GM18861 (cell line): ENCODE data around the gene RAB3C.
"Not testable (repeated sequence)": the region's sequence is repeated elsewhere in the genome, so short reads cannot be mapped to it uniquely, and the experiment has no call there.

ENCODE experiments used
- ATAC-seq: cut with Tn5 transposase; IDR thresholded peaks from one replicate; pipeline ENCODE4 v1.9.1; 2021; ENCODE audit not compliant: unreplicated experiment

RAB3C gene, protein sequence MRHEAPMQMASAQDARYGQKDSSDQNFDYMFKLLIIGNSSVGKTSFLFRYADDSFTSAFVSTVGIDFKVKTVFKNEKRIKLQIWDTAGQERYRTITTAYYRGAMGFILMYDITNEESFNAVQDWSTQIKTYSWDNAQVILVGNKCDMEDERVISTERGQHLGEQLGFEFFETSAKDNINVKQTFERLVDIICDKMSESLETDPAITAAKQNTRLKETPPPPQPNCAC

DNA sequence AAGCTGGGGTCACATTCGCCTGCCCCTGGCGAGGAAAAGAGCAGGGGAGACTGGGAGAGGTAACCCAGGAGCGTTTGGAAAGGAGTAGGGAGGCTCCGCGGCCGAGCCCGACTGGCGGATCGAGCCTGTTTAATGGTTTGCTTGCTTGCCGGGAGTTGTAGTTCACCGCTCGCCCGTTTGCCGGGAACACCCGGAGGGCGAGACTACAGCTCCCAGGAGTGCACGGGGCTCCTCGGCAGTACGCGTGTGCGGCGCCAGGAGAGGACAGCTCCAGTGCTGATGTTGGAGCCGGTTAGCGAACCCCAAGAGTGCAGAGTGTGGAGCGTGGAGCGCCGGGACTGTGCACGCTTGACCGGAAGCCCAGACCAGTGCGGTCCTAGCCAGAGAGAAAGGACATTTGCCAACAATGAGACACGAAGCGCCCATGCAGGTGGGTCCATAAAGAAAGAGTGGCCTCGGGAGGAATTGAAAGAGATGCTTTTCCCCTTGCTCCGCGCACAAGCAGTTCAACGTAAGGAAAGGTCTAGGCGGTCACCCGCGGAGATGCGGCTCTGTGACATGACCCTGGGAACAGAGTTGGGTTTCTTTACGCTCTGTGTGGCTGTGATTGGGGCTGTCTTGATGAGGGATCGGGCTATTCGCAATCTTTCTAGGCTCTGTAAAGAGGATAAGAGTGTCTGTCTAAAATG, at the start of gene RAB3C:
TSS of gene RAB3C (plus strand) at position 273 of the 689 bp plus-strand sequence. CDS start at position 407, 134 bp downstream.
- ATAC-seq: peak; percentile 100

DNA sequence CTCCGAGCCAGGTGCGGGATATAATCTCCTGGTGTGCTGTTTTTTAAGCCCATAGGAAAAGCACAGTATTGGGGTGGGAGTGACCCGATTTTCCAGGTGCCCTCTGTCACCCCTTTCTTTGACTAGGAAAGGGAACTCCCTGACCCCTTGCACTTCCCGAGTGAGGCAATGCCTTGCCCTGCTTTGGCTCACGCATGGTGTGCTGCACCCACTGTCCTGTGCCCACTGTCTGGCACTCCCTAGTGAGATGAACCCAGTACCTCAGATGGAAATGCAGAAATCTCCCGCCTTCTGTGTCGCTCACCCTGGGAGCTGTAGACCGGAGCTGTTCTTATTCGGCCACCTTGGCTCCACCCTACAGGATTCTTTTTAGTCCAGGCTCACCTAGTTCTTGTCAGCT, 40.9 kb upstream of the RAB3C start:
- not testable (repeated sequence) for ATAC-seq

DNA sequence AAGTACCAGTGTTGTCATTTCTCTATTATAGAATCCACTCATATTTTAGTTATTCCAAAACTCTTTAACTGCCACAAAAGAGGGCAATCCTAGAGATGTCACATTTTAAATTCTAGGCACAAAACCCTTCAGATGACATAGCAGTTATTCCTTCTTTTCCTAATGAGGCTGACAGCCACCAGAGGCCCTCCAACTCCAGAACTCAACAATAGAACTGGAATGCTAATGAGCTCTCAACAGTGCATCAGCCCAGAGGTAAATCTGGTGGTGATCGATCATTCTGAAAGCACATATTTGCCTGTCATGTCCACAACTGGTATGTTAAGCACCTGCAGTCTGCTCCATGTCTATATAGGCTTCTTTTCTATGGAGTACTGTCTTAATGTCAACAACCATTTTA, 40.2 kb upstream of the RAB3C start:
- no peak for ATAC-seq

DNA sequence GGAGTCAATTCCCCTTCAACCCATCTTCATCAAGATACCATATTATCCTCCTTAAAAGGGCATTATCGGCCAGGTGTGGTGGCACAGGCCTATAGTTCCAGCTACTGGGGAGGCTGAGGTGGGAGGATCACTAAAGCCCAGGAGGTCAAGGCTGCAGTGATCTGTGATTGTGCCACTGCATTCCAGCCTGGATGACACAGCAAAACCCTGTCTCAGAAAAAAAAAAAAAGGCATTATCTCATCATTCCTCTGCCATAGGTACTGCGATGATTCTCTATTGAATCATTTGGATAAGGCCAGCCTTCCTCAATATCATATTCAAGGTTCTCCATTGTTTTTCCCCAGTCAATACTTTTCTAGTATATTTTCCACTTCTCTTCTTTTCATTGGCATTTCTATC, 39.2 kb upstream of the RAB3C start:
- no peak for ATAC-seq

DNA sequence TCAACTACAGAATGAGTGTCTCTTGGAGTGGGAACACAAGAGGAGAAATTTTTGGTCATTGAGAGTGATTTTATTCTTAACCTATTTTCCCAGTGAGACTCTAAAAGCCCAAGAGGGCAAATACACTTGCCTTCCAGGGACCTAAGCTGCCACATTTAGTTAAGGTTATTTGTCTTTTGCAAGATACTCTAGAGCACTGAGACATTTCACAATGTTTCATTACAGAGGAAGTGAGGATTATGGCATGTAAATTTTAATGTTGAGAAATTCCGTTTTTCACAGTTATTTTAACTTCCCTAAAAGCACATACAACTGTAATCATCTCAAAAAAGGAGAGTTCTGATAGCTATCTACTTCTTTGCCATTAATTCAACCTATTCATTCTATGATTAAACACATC, 38.7 kb upstream of the RAB3C start:
- no peak for ATAC-seq

DNA sequence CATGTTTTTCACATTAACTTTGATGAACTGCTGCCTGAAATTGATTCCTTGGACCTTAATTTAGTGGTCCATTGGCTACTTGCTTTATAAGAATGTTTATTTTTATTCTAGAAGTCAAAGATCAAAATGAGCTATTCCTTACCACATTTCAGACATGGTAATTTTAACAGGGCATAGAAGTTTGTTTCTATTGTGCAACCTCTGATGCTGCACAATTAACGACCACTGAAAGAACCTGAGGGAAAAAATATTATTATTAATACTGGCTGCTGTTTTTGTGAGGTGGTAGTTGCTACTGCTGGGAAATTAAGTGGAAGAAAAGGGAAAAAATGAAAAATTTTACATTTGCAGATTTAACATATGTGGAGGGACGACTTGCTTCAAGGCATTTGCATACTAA, 37.9 kb upstream of the RAB3C start:
- ATAC-seq: no peak

DNA sequence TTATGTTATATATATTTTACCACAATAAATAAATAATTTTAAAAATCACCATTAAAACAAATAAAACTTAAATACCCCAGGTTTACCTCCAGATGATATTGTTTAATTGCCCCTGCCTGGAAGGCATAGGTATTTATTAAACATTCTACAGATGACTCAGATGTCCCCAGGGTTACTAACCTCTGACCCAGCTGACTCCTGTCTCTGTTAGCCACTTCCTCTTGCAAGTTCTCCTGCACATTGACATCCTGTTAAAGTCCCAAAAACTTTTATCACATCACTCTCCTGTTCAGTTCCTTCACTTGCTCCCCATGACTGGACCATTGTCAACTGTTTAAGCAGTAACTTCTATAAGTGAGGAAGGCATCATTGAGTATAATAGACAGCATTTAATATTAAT, 37.0 kb upstream of the RAB3C start:
- peak; percentile 99 for ATAC-seq

DNA sequence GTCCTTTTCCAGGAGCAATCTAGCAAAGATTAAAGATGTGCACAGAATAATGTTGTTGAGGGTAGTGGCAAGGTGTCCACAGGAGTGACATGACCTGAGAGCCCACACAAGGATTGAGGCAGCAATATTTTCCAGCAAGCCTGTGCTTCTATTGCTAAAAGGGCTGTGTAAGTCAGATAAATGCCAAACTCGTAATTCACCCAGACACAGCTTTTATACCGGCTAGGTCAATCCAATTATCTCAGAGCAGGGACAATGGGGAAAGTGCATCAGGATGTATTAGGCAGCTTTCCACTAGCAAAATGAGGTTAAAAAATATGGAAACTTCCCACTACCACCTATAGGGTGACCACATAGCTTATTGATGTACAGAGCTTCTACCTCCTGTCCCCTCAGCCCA, 34.8 kb upstream of the RAB3C start:
- no peak for ATAC-seq

DNA sequence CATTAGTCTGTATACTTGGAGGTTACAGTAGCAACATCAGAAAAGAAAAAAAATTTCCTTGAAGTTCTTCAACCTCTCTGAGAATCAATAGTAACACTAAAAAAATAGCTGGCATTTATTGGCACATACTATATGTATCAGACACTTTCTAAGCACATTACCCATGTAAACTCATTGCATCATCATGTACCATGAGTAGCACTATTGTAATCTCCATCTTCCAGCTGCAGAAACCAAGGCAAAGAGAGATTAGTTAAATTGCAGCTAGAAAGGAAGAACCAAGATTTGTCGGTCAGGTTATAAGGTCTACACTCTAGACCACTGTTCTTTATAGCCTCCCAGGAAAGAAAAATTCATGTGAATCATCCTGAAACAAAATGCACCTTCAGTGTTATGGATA, 31.4 kb upstream of the RAB3C start:
- no peak for ATAC-seq

DNA sequence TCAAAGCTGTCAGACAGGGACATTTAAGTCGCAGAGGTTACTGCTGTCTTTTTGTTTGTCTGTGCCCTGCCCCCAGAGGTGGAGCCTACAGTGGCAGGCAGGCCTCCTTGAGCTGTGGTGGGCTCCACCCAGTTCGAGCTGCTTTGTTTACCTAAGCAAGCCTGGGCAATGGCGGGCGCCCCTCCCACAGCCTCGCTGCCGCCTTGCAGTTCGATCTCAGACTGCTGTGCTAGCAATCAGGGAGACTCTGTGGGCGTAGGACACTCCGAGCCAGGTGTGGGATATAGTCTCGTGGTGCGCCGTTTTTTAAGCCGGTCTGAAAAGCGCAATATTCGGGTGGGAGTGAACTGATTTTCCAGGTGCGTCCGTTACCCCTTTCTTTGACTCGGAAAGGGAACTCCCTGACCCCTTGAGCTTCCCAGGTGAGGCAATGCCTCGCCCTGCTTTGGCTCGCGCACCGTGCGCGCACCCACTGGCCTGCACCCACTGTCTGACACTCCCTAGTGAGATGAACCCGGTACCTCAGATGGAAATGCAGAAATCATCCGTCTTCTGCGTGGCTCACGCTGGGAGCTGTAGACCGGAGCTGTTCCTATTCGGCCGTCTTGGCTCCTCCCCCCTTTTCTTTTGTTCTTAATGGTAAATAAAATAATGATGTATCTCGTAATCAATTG, 25.1 kb upstream of the RAB3C start:
- not testable (repeated sequence) for ATAC-seq

DNA sequence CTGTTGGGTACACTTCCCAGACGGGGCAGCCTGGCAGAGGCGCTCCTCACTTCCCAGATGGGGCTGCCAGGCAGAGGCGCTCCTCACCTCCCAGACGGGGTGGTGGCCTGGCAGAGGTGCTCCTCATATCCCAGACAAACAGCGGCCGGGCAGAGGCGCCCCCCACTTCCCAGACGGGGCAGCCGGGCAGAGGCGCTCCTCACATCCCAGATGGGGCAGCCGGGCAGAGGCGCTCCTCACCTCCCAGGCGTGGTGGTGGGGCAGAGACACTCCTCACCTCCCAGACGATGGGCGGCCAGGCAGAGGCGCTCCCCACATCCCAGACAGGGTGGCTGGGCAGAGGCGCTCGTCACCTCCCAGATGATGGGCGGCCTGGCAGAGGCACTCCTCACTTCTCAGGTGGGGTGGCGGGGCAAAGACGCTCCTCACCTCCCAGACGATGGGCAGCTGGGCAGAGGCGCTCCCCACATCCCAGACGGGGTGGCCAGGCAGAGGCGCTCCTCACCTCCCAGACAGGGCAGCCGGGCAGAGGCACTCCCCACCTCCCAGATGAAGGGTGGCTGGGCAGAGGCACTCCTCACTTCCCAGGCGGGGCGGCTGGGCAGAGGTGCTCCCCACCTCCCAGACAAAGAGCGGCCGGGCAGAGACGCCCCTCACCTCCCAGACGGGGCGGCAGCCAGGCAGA, 19.7 kb upstream of the RAB3C start:
- ATAC-seq: not testable (repeated sequence)

DNA sequence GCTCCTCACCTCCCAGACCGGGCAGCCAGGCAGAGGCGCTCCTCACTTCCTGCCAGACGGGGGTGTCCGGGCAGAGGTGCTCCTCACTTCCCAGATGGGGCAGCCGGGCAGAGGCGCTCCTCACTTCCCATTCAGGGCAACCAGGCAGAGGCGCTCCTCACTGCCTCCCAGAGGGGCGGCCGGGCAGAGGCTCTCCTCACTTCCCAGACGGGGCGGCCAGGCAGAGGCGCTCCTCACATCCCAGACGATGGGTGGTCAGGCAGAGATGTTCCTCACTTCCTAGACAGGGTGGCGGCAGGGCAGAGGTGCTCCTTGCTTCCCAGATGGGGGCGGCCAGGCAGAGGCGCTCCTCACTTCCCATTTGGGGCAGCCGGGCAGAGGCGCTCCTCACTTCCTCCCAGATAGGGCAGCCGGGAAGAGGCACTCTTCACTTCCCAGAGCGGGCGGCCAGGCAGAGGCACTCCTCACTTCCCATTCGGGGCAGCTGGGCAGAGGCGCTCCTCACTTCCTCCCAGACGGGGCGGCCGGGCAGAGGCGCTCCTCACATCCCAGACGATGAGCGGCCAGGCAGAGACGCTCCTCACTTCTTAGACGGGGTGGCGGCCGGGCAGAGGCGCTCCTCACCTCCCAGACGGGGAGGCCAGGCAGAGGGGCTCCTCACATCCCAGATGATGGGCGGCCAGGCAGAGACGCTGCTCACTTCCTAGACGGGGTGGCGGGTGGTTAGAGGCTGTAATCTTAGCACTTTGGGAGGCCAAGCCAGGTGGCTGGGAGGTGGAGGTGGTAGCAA, 18.6 kb upstream of the RAB3C start:
- not testable (repeated sequence) for ATAC-seq

DNA sequence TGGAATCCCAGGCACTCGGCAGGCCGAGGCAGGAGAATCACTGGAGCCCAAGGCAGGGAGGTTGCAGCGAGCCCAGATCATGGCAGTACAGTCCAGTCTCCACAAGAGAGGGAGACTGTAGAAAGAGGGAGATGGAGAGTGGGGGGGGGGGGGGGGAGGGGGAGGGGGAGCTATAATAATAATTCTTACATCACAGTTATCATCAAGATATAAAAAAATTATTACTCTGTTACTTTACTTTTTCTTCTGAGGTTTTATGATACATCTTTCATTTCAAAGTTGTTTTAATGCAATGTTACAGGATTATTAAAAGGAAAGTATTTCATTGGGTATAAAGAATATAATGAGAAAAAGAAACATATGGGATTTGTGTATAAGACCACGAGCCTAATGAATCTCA, 17.8 kb upstream of the RAB3C start:
- no peak for ATAC-seq

DNA sequence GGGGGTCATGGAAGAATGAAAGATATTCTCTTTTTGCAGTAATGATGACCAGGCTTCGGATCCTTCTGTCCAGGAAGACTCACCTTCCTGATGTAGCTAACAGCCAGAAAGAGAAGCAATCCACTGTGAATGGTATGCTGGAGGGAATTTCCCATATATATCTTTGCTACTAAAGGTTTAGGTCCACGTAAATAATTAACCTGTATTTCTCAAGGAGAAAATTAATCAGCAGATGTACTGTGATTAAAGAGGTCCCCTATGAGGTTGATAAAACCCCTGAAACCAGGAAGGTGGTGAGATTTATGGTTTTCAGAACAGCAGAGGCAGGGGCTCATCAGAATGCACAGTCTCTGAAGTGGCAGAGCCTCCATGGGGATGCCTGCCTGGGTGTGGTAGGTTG, 11.4 kb upstream of the RAB3C start:
- ATAC-seq: no peak

DNA sequence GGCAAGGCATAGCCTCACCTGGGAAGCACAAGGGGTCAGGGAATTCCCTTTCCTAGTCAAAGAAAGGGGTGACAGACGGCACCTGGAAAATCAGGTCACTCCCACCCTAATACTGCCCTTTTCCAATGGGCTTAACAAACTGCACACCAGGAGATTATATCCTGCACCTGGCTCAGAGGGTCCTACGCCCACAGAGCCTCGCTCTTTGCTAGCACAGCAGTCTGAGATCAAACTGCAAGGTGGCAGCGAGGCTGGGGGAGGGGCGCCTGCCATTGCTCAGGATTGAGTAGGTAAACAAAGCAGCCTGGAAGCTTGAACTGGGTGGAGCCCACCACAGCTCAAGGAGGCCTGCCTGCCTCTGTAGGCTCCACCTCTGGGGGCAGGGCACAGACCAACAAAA, 9.9 kb upstream of the RAB3C start:
- not testable (repeated sequence) for ATAC-seq

DNA sequence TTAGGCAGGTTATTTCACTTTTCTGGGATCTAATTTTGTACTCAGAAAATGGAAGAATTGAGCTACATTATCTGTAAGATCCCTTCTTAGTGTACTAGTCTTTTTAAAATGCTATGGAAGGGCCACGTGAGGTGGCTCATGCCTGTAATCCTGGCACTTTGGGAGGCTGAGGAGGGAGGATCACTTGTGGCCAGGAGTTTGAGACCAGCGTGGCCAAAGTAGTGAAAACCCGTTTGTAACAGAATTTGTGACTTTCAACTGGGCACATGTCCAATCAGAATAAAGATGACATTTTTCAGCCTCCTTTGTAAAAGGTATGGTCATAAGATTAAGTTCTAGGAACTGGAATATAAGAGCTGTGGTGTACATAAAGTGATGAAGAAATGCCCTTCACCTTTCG, 3.1 kb upstream of the RAB3C start:
- no peak for ATAC-seq

DNA sequence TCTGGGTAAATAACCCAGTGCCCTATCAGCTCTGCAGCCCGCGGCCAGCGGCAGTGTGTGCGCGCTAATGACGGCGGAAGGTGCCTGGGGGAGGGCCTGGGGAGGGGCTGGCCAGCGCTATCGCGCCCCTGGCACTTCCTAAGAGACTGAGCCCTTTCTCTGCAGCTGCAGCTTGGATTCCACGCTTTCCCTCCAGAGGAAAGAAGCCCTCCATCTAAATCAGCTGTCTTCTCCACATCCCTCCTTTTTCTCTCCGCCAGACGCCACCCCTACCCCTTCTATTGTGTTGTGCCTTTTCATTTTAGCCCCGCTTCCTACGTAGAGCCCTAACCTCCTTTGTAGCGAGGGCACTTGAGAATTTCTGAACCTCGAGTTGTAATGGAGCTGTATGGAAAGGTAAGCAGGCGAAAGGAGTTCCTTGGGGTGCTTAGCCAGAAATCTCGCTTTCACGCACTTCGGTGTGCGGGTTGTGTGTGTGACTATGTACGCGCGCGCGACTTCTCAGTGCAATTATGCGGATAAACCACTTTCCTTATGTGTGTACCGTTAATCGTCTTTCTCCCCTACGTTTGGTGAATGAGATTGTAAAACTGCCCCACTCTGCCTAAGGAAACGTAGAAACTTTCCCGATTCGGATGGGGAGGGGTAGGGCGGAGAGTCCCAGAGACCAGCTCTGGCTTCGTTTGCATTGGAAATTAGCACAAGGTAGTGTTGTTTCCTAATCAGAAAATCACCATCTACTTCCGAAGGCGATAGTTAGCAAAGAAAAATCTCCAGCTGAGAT, 664 bp upstream of the RAB3C start:
- ATAC-seq: peak; percentile 7

DNA sequence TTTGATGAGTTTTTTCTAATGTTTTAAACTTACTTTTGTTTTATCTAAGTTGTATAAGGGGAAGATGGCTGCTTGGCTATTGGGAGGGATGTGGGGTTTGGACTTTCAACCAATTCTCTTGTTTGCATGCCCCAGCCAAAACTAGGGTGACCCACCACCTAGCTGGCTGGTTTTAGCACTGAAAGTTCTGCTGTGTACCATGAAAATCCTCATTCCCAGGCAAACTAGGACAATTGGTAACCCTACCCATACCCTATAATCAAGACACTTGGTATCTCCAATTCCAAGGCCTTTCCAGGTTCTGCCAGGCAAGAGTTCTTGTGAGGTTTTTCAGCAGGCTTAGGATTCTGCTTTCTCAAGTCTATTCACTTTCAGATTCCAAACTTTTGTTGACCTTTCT, 13.1 kb downstream of the RAB3C start:
- ATAC-seq: no peak

DNA sequence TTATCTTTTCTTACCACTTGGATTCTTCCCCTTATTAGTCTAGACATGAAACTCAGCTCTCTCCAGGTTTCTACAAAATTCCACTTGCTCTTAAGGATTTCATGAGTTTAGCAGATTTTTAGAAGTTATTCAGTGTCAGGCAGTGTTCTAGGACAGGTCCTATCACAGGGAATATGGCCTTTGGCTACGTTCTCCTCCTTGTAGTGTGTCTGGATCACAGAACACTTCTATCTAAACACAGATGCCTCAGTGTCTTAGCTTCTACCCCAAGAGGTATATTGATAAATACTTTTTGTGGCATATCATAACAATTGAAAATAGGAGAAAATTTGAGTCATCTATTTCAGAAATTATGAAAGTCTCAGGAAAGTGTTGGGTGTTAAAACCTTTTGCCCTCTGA, 15.6 kb downstream of the RAB3C start:
- no peak for ATAC-seq

DNA sequence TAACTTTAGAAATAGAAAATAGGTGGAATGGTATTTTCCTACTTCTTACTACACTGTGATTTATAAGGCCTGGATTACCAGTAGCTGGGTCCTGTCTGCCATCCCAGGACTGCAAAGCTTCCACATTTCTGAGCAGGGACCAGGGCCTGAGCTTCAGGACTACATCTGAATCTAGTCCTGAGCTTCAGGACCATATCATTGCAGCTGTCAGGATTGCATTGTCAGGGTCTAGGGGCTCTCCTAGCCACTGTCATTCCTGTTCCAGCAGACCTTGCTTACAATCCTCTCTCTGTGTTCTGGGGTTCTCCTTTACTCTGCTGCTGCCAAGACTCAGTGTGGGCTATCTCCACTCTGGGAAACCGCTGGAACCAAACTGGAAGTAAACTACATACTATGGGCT, 16.3 kb downstream of the RAB3C start:
- no peak for ATAC-seq
